H1 (cell line): ENCODE measurements around the gene NANOS2. TPM values are rescaled to one million over a fixed set of nuclear protein-coding genes. Genes with fewer than 3 reads are reported as not detected.
A peak's percentile ranks its signal among the peaks of the same experiment; 100 is the strongest.

ENCODE experiments used
- CTCF ChIA-PET: fragments of 300-600 bp; sonication (Branson Sonifier 250); formaldehyde crosslinking; loops from one replicate; lab custom pipeline; 2021; ENCODE audit not compliant: partially characterized antibody; lab: Charles Lee
- POLR2A ChIA-PET: fragments of 300-600 bp; sonication (Branson Sonifier 250); formaldehyde crosslinking; loops from one replicate; lab custom pipeline; 2021; ENCODE audit warnings: inconsistent platforms; ENCODE audit not compliant: partially characterized antibody; lab: Charles Lee
- DNase-seq, 2 experiments: peaks; one replicate each; pipeline versions ENCODE4 v3.0.0 to v3.0.0-alpha.2; 2010 to 2022; ENCODE audit warnings: low spot score in 2 of 2, low read depth in 1 of 2, mixed read lengths in 1 of 2
- FAIRE-seq: peaks from 2 replicates; lab custom pipeline; 2011; peaks lifted over from hg19 to GRCh38; lab: Jason Lieb, UNC
- H2AFZ ChIP-seq: 2 replicates; pipeline ENCODE4 v1.8.1; 2012; ENCODE audit warnings: low read length, inconsistent platforms
- H2AK5ac ChIP-seq: 2 replicates; pipeline ENCODE4 v1.6.1; 2013; ENCODE audit warnings: low read depth, low read length
- H2BK120ac ChIP-seq: replicated peaks from 2 replicates; pipeline ENCODE3; 2013; ENCODE audit warnings: low read depth, low read length, inconsistent platforms
- H2BK12ac ChIP-seq: 2 replicates; pipeline ENCODE4 v1.6.1; 2013; ENCODE audit warnings: low read depth, low read length
- H2BK15ac ChIP-seq: 2 replicates; pipeline ENCODE4 v1.6.1; 2013; ENCODE audit warnings: low read length
- H2BK20ac ChIP-seq: 2 replicates; pipeline ENCODE4 v1.6.1; 2013; ENCODE audit warnings: low read length
- H2BK5ac ChIP-seq: 2 replicates; pipeline ENCODE4 v1.6.1; 2013; ENCODE audit warnings: low read depth, low read length
- H3K14ac ChIP-seq: 2 replicates; pipeline ENCODE4 v1.6.1; 2013; ENCODE audit warnings: inconsistent platforms; ENCODE audit not compliant: insufficient read length
- H3K18ac ChIP-seq: 2 replicates; pipeline ENCODE4 v1.6.1; 2013; ENCODE audit warnings: low read length; ENCODE audit errors: extremely low read depth
- H3K23ac ChIP-seq: 2 replicates; pipeline ENCODE4 v1.6.1; 2013; ENCODE audit warnings: inconsistent platforms; ENCODE audit not compliant: insufficient read length
- H3K23me2 ChIP-seq: 2 replicates; pipeline ENCODE4 v1.6.1; 2013; ENCODE audit warnings: low read depth, low read length
- H3K27ac ChIP-seq: 2 replicates; pipeline ENCODE4 v1.6.1; 2011; ENCODE audit warnings: low read depth, low read length, inconsistent platforms
- H3K27me3 ChIP-seq, 4 experiments: replicated peaks in 1 of 4; 1 replicate in 1 of 4; 2 replicates in 3 of 4; pipeline versions ENCODE4 v1.6.1 to v1.8.1; 2011 to 2013; ENCODE audit warnings: low read length in 3 of 4, mild to moderate bottlenecking in 3 of 4, inconsistent platforms in 2 of 4, mixed read lengths in 2 of 4, moderate library complexity in 1 of 4; ENCODE audit not compliant: control insufficient read depth in 3 of 4, insufficient read depth in 3 of 4; ENCODE audit errors: extremely low read depth in 1 of 4
- H3K36me3 ChIP-seq, 4 experiments: 2 replicates each; pipeline versions ENCODE4 v1.6.1 to v1.8.1; 2011 to 2013; ENCODE audit warnings: mild to moderate bottlenecking in 4 of 4, low read length in 3 of 4, moderate library complexity in 2 of 4, control low read depth in 1 of 4, inconsistent platforms in 1 of 4; ENCODE audit not compliant: insufficient read depth in 4 of 4, control insufficient read depth in 2 of 4
- H3K4ac ChIP-seq: replicated peaks from 2 replicates; pipeline ENCODE3; 2013; ENCODE audit warnings: low read length, low read depth, mixed read lengths, inconsistent platforms; ENCODE audit not compliant: insufficient read length
- H3K4me1 ChIP-seq, 4 experiments: replicated peaks in 1 of 4; 1 replicate in 1 of 4; 2 replicates in 3 of 4; pipeline versions ENCODE4 v1.6.1 to v1.8.1; 2011 to 2013; ENCODE audit warnings: low read length in 3 of 4, inconsistent platforms in 2 of 4, mixed read lengths in 1 of 4; ENCODE audit not compliant: insufficient read depth in 4 of 4, control insufficient read depth in 3 of 4
- H3K4me2 ChIP-seq, 2 experiments: 2 replicates each; pipeline versions ENCODE4 v1.6.1 to v1.8.1; 2011 to 2013; ENCODE audit warnings: low read depth in 2 of 2, low read length in 2 of 2, control low read depth in 1 of 2, inconsistent platforms in 1 of 2, mild to moderate bottlenecking in 1 of 2; ENCODE audit not compliant: insufficient read depth in 1 of 2
- H3K4me3 ChIP-seq, 4 experiments: fragments of 200-600, 300-600 bp in 1 of 4; sonication (generic), shearing (Covaris generic), sonication (Bioruptor Twin) in 1 of 4; 2 replicates each; pipeline versions ENCODE4 v1.5.1 to v1.8.1; 2011 to 2016; ENCODE audit warnings: low read length in 4 of 4, low read depth in 3 of 4, control low read depth in 2 of 4, inconsistent platforms in 2 of 4, mild to moderate bottlenecking in 2 of 4, mixed read lengths in 1 of 4, moderate library complexity in 1 of 4; ENCODE audit not compliant: insufficient read depth in 2 of 4; ENCODE audit errors: extremely low read depth in 1 of 4
- H3K56ac ChIP-seq: replicated peaks from 2 replicates; pipeline ENCODE3; 2013; ENCODE audit warnings: low read depth, mild to moderate bottlenecking, mixed read lengths, low read length, inconsistent platforms; ENCODE audit not compliant: insufficient read length
- H3K79me1 ChIP-seq: 2 replicates; pipeline ENCODE4 v1.6.1; 2013; ENCODE audit warnings: low read depth, low read length, control low read depth
- H3K79me2 ChIP-seq, 2 experiments: 2 replicates each; pipeline versions ENCODE4 v1.6.1 to v1.8.1; 2012 to 2013; ENCODE audit warnings: low read length in 2 of 2, mild to moderate bottlenecking in 2 of 2, inconsistent platforms in 1 of 2; ENCODE audit not compliant: insufficient read depth in 2 of 2, control insufficient read depth in 1 of 2
- H3K9ac ChIP-seq, 4 experiments: replicated peaks in 1 of 4; 1 replicate in 1 of 4; 2 replicates in 3 of 4; pipeline versions ENCODE4 v1.6.1 to v1.8.1; 2011 to 2013; ENCODE audit warnings: low read depth in 3 of 4, low read length in 3 of 4, control low read depth in 2 of 4, mild to moderate bottlenecking in 2 of 4, moderate library complexity in 2 of 4, inconsistent platforms in 1 of 4; ENCODE audit errors: extremely low read depth in 1 of 4
- H3K9me3 ChIP-seq, 2 experiments: 2 replicates each; pipeline versions ENCODE4 v1.6.1 to v1.8.1; 2012 to 2013; ENCODE audit warnings: mild to moderate bottlenecking in 2 of 2, moderate library complexity in 2 of 2, control low read depth in 1 of 2, inconsistent platforms in 1 of 2, low read depth in 1 of 2, low read length in 1 of 2, mixed read lengths in 1 of 2; ENCODE audit not compliant: insufficient read depth in 2 of 2
- H4K20me1 ChIP-seq, 2 experiments: replicated peaks in 1 of 2; 2 replicates each; pipeline versions ENCODE3 to v1.8.1; 2011 to 2013; ENCODE audit warnings: inconsistent platforms in 2 of 2, low read length in 2 of 2, mild to moderate bottlenecking in 1 of 2; ENCODE audit not compliant: insufficient read depth in 2 of 2, control insufficient read depth in 1 of 2
- H4K5ac ChIP-seq: 2 replicates; pipeline ENCODE4 v1.6.1; 2013; ENCODE audit warnings: low read length, low read depth, mixed read lengths, inconsistent platforms; ENCODE audit not compliant: insufficient read length
- H4K8ac ChIP-seq: 2 replicates; pipeline ENCODE4 v1.8.0; 2013; ENCODE audit warnings: mild to moderate bottlenecking, moderate library complexity, low read length, inconsistent platforms; ENCODE audit not compliant: insufficient read depth; ENCODE audit errors: extremely low read depth
- H4K91ac ChIP-seq: replicated peaks from 2 replicates; pipeline ENCODE3; 2013; ENCODE audit warnings: low read length, mixed read lengths, inconsistent platforms; ENCODE audit not compliant: insufficient read length
- BRCA1 ChIP-seq: IDR thresholded peaks from 2 replicates; pipeline ENCODE4 v1.6.1; 2012; ENCODE audit warnings: low read depth, low read length, improper control_type of control experiment
- CREB1 ChIP-seq: IDR thresholded peaks from 2 replicates; pipeline ENCODE4 v1.6.1; 2012; ENCODE audit warnings: inconsistent platforms
- CTBP2 ChIP-seq: IDR thresholded peaks from 2 replicates; pipeline ENCODE4 v1.7.0; 2011; ENCODE audit warnings: borderline replicate concordance, mild to moderate bottlenecking, moderate library complexity, mixed read lengths, low read length; ENCODE audit not compliant: insufficient read depth, insufficient read length
- CTCF ChIP-seq, 3 experiments: IDR thresholded peaks; 1 replicate in 2 of 3; 2 replicates in 1 of 3; pipeline versions ENCODE4 v1.5.1 to v1.6.1; 2011; ENCODE audit warnings: low read length in 3 of 3, mild to moderate bottlenecking in 3 of 3, inconsistent platforms in 2 of 3, low read depth in 1 of 3, moderate library complexity in 1 of 3; ENCODE audit not compliant: insufficient read depth in 1 of 3; ENCODE audit errors: control extremely low read depth in 1 of 3
- HDAC2 ChIP-seq, 2 experiments: fragments of 300-600 bp in 1 of 2; sonication (generic) in 1 of 2; IDR thresholded peaks; 2 replicates each; pipeline ENCODE4 v1.6.1; 2011 to 2012; ENCODE audit warnings: low read depth in 2 of 2, low read length in 2 of 2, mild to moderate bottlenecking in 2 of 2, moderate library complexity in 2 of 2, borderline replicate concordance in 1 of 2, inconsistent platforms in 1 of 2
- KDM4A ChIP-seq: IDR thresholded peaks from one replicate; pipeline ENCODE4 v1.7.1; 2012; ENCODE audit warnings: low read depth, mild to moderate bottlenecking, moderate library complexity, low read length, inconsistent platforms; ENCODE audit not compliant: severe bottlenecking
- RXRA ChIP-seq: IDR thresholded peaks from 2 replicates; pipeline ENCODE4 v1.6.1; 2011; ENCODE audit warnings: low read depth, mild to moderate bottlenecking, low read length, moderate library complexity; ENCODE audit not compliant: insufficient read depth
- SRF ChIP-seq: IDR thresholded peaks from 2 replicates; pipeline ENCODE4 v1.6.1; 2011; ENCODE audit warnings: mild to moderate bottlenecking, low read depth, low read length, moderate library complexity
- YY1 ChIP-seq: IDR thresholded peaks from 2 replicates; pipeline ENCODE4 v1.6.1; 2011; ENCODE audit warnings: low read depth, mild to moderate bottlenecking, low read length
- WGBS, 2 experiments: shearing (Covaris generic) in 1 of 2; methylation state at CpG; one replicate each; pipeline versions ENCODE4 v1.1.6 to v1.1.7; 2013 to 2015; ENCODE audit warnings: low lambda C conversion rate in 2 of 2, mixed read lengths in 2 of 2, inconsistent platforms in 1 of 2, low coverage in 1 of 2, missing lambda C conversion rate in 1 of 2; ENCODE audit not compliant: insufficient replicate concordance in 2 of 2, insufficient coverage in 1 of 2, insufficient read length in 1 of 2; ENCODE audit errors: extremely low coverage in 1 of 2, missing lambda C conversion rate in 1 of 2; 5-methylcytosine and 5-hydroxymethylcytosine counted together
- polyA plus RNA-seq, 7 experiments: library from polyadenylated mRNA; depleted of rRNA in 3 of 7; stranded (reverse) in 5 of 7; unstranded in 2 of 7; fragments of >200 nt in 5 of 7; fragments of 200-250 nt in 2 of 7; gene quantifications; 1 replicate in 5 of 7; 2 replicates in 1 of 7; 4 replicates in 1 of 7; pipeline versions ENCODE4 v1.2.1 to v1.2.3, GENCODE V29; 2011 to 2013; ENCODE audit warnings: missing spikeins in 2 of 7, mixed read lengths in 2 of 7
- total RNA-seq: library from RNA; stranded (reverse); fragmentation: NEBNext Ultra II Directional; extraction: Animal tissue kit (Norgen Biotek cat#: 25700); gene quantifications from 2 replicates; pipeline ENCODE4 v1.2.1, GENCODE V29; 2021

The NANOS2 gene
- total and polyA plus RNA-seq, 2 of the 8 experiments (the other 6 are each of a cell fraction or from before 2014, with no cell fraction given), result 0.20 TPM; not detected in 1

GRCh38 chr19:45905011-45905410 lies 9.6 kb downstream of the NANOS2 start:
- CTCF ChIA-PET, result interaction anchor here (0.6 to 3.3 kb wide), 2 partner anchors 18 to 172 kb away, joined by 3 to 12 read pairs; no protein-coding TSS in a partner anchor
- H3K23ac ChIP-seq, result no peak overlapping the region
- H3K36me3 ChIP-seq, result peaks cover 0 to 4% (median 0%) of the 10 kb centered on the region in 4 experiments; a peak in 1 of 8 replicates
- no peak overlapping the region for H4K91ac ChIP-seq
- H3K23me2 ChIP-seq, result peaks cover 22% of the 10 kb centered on the region; the same call in 1 of the 2 replicates
- no peak for DNase-seq
- H3K27me3 ChIP-seq, result peaks cover 0 to 16% (median 11%) of the 10 kb centered on the region in 4 experiments; a peak in 6 of 7 replicates
- H3K14ac ChIP-seq, result no peak overlapping the region
- no peak overlapping the region for H3K4me3 ChIP-seq
- no peak overlapping the region for H2AFZ ChIP-seq
- H3K4ac ChIP-seq, result no peak overlapping the region
- no peak overlapping the region for H2BK20ac ChIP-seq
- no peak overlapping the region for H3K9ac ChIP-seq
- H2AK5ac ChIP-seq, result 0 out of 2 replicates have a peak overlapping the region, but pooled peaks have one; percentile 24
- peaks cover 3% of the 10 kb centered on the region; the same call in 1 of the 2 replicates for H3K79me1 ChIP-seq
- H3K18ac ChIP-seq, result no peak overlapping the region
- H4K8ac ChIP-seq, result no peak overlapping the region
- no peaks in the 10 kb centered on the region for H3K9me3 ChIP-seq
- H3K27ac ChIP-seq, result no peak overlapping the region
- peaks cover 0 to 2% (median under 1%) of the 10 kb centered on the region in 4 experiments; a peak in 3 of 7 replicates for H3K4me1 ChIP-seq
- no peak overlapping the region for H2BK120ac ChIP-seq
- H3K56ac ChIP-seq, result no peak overlapping the region
- FAIRE-seq, result no peak
- H3K79me2 ChIP-seq, result no peaks in the 10 kb centered on the region
- H4K20me1 ChIP-seq, result peaks cover 2 to 10% of the 10 kb centered on the region in 2 experiments
- no peak overlapping the region for H2BK5ac ChIP-seq
- H4K5ac ChIP-seq, result no peak overlapping the region
- no peak overlapping the region for H2BK15ac ChIP-seq
- TF ChIP-seq SRF (0 out of 2 replicates have a peak, but pooled peaks have one; percentile 30), RXRA (no peak), CTBP2 (no peak), KDM4A (no peak), CTCF (IDR thresholded peaks at IDR 0.05; ENCODE audit: control extremely low read depth in 1 of 3, insufficient read depth in 1 of 3, low read depth in 1 of 3, low read length in 3 of 3) (no peak), HDAC2 (IDR thresholded peaks at IDR 0.05; ENCODE audit: borderline replicate concordance in 1 of 2, low read depth in 2 of 2, low read length in 2 of 2) (no peak), CREB1 (no peak), YY1 (no peak), BRCA1 (no peak)
- TF ChIP-seq, all 59 proteins: peak for 1
- Histone ChIP-seq H2BK12ac (0 out of 2 replicates have a peak overlapping the region, but pooled peaks have one; percentile 50), H3K4me2 (no peak overlapping the region)
- POLR2A ChIA-PET, result no interaction called here
- WGBS, 2 experiments, result 82% methylated on average over 9 of the region's 10 CpGs; no CpG with 5 or more reads in 1 of the 2 experiments
